Stimulated activated naive CD4-positive, alpha-beta T cell treated with Interleukin-2 at 50 U/mL for 16 hours (primary cell): ENCODE measurements around the gene AGMO.

Experiments used
- DNase-seq: peaks from one replicate; lab custom pipeline; 2025; lab: John Stamatoyannopoulos, UW

AGMO gene

GRCh38 chr7:15457990-15458955 lies 103.5 kb downstream of the AGMO start:
- DNase-seq: no peak

- no peak for DNase-seq
These were observed 109.1 kb downstream of the AGMO start for GRCh38 chr7:15452670-15453069.

DNA sequence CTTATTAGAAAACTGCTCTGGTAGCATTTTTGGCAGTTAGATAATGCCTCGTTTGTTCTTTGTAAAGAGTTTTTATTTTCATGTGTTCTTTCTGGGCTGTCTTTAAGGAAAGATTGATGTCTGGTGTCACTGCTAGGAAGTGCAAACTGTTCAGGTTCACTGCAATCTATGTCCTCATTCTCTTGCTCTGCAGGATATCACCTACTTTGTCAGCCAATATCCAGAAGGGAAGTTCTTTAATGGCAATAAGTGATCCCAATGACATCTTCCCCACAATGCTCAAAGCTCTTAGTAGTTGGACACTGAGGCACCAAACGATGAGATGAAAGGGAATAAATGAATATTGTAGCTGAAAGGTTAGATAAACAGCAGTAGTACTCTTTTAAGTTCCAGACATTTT lies 115.1 kb downstream of the AGMO start:
- no peak for DNase-seq

DNA sequence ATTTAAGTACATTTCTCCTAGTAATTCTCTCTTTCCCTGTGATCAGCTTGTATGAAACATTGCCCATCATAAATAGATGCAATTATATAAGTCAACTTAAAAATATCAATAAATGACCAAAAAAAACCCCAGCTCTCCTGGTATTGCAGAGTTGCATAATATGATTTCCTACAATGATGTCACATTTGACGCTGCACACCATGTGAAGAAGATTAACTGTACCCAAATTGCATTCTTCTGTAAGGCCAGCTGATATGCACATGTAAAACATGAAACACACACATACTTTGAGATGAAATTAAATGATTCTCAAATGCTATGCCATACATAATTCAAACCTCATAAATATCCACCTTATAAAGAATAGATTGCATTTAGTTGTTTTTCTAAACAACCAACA lies 115.5 kb downstream of the AGMO start:
- DNase-seq: no peak

DNA sequence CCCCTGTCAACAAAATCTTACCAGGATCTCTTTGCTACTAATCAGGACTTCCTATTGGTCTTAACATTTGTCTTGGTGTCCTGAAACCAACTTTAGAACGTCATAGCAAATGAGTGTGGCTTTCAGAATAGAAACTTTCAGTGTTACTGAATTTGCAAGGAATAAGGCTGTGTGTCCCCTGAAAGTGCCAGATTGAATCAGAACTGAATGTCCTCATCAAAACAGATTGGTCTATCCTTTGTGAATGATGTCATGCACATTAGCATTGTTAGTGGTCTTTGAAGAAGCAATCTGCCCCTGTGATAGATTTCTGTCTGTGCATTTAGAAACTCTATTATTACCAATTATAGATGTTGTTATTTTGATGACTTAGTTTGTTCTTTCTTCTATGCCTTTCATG lies 119.9 kb downstream of the AGMO start:
- DNase-seq: no peak

- DNase-seq: no peak
These were observed 121.3 kb downstream of the AGMO start for GRCh38 chr7:15440482-15440881.

DNA sequence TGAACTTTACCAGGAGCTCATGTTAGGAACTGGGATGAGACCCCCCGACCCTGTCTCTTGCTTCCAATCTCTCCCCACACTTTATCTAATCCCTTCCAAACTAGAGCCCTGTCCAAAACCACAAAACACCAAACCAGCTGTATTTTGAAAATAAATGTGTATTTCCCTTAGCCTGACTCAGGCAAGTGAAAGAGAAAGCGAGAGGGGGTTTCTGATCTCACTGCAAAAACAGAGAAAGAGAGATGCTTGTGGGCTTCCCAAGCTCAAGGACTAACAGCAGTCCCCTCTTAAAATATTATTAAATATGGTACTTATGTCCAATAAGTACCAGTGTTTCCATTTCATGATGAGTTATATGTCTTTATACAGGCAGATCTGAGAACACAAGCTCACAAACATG lies 122.0 kb downstream of the AGMO start:
- no peak for DNase-seq

DNA sequence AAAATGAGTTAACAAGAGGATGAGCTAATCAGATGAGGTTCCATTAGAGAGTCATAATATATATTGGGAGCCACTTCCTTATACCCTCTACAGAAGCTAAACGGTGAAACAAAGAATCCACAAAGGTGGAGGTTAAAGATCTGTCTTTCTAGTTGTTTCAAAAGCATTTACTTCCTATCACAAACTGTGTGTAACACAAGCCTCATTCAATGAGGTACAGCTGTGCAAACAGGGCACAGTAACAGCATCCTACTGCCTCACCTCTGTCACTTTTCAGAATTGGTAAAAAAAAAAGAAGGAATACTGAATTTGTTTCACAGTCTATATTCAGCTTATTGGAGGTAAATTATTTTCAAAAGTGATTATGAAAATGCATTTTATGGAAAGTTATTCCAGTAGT lies 128.7 kb downstream of the AGMO start:
- no peak for DNase-seq

GRCh38 chr7:15430911-15431310 lies 130.9 kb downstream of the AGMO start:
- DNase-seq: no peak

- DNase-seq: no peak
These were observed 131.6 kb downstream of the AGMO start for GRCh38 chr7:15430191-15430590.

DNA sequence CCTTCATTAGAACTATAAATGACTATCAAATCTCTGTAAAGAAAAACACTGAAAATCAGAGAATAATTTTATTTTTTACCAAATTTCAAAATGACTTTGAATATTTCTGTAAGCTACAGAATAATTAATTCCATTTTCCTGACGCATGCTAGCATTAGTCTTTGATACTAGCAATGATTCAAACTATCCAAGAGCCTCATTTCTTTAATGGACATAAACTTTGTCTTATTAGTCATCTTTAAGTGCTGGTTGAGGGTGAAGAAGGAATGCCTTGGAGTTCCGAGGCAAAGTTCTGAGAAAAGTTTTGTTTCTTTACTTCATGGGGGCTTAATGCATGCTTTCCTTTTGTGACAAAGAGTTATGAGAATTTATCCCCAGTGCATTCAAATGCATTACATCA lies 137.3 kb downstream of the AGMO start:
- DNase-seq: no peak

- no peak for DNase-seq
These were observed 142.2 kb downstream of the AGMO start for GRCh38 chr7:15419596-15419995.

DNA sequence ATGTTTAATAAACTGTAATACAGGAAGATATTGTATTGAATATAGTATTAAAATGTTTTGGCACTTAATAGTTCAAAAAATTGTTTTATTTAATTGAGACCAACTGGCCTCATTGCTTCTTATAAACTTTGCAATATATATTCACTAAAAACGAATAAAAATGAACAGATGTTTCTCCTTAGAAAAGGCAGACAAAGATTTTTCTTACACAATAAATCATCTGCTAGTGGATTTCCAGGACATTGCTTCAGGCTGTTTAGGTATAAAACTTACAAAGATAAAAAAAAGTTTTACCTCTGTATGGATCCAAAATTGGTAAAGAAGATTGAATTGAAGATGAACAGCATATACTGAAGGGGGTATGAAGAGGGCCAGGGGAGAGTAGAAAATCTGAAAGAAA lies 143.6 kb downstream of the AGMO start:
- no peak for DNase-seq

GRCh38 chr7:15417341-15417988 lies 144.3 kb downstream of the AGMO start:
- no peak for DNase-seq

- DNase-seq: no peak
These were observed 150.8 kb downstream of the AGMO start for GRCh38 chr7:15411019-15411418.

GRCh38 chr7:15407910-15408309 lies 153.9 kb downstream of the AGMO start:
- DNase-seq: no peak

DNA sequence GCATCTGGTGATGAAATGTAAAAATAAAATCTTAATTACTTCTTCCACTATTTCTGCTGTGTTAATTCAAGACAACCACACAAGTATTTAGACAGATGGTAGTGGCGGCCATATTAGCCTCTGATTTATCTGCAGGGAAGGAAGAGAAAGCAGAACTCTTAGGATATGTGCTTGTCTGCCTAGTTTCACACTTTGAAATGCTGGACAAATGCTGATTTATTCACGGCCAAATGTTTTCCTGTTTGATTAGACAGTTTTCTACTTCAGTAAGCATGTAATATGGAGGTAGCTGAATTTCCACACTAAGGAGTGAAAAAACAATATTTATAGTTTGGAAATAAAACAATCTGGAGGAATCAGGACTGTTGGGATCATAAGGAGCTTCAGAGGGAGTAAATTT lies 158.1 kb downstream of the AGMO start:
- DNase-seq: no peak

GRCh38 chr7:15403315-15403714 lies 158.5 kb downstream of the AGMO start:
- no peak for DNase-seq

GRCh38 chr7:15402436-15403136 lies 159.2 kb downstream of the AGMO start:
- DNase-seq: no peak

DNA sequence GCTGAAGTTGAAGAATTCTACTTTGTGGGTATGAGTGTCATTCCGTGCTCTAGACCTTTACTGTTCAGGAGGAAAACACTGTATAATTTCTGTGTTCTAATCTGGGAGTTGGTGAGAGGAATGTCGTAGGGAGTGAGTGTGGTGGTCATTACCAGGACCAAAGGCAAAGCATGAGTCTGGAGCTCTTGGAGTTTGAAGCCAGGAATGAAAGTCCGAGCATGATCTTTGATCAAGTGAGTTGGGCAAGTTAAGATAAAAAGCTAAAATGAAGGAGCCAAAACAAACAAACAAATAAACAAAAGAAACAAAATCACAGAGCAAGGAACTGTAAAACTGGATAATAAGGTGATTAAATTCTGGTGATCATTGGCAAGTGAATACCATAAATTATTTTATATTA lies 161.4 kb downstream of the AGMO start:
- DNase-seq: no peak

DNA sequence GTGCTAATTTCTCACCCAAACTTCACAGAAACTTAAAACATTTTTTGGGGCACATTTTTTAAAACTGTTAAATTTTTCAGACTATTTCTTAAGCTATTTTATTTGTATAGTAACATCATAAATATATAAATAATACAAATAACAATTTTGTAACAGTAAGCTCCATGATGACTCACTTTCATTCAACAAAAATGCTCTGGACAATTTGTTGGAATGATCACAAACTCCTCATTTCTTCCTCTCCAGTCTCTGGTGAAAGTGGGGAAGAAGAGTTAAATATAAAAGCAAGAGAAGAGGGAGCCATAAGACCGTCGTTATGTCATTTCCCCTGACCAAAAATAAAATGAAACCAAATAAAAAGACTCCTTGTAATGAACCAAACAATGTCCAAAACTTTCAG lies 162.4 kb downstream of the AGMO start:
- DNase-seq: no peak

- DNase-seq: no peak
These were observed 163.7 kb downstream of the AGMO start for GRCh38 chr7:15397922-15398760.
